ENCODE data around the gene RRP1.
A peak's percentile ranks its signal among the peaks of the same experiment; 100 is the strongest.

RRP1 gene

GRCh38 chr21:43813656-43813980 lies 24.2 kb downstream of the RRP1 start:
- Histone ChIP-seq H3K9ac (ENCODE audit: insufficient read length, low read depth) (peak overlapping the region; percentile 43), H3K36me3 (ENCODE audit: insufficient read depth, insufficient read length, low read length) (peaks cover 9% of the 10 kb centered on the region), H3K4me1 (ENCODE audit: insufficient read depth, insufficient read length) (peaks cover 50% of the 10 kb centered on the region), H3K27me3 (ENCODE audit: insufficient read depth, insufficient read length) (no peaks in the 10 kb centered on the region), H3K9me3 (ENCODE audit: insufficient read depth, low read length) (no peaks in the 10 kb centered on the region), H3K4me3 (ENCODE audit: insufficient read length, low read depth) (no peak overlapping the region)
- no peak for DNase-seq (ENCODE audit: low read depth, low spot score)
- no peak for TF ChIP-seq YY1 (IDR thresholded peaks at IDR 0.05; ENCODE audit: insufficient read depth, insufficient read length)
- no peak for TF ChIP-seq ZNF274 (IDR thresholded peaks at IDR 0.05; ENCODE audit: low read depth, low read length)
- TF ChIP-seq SUZ12 (IDR thresholded peaks at IDR 0.05; ENCODE audit: extremely low read depth, insufficient read depth, insufficient read length): no peak

GRCh38 chr21:43814215-43815106 lies 25.1 kb downstream of the RRP1 start:
- peaks cover 1% of the 10 kb centered on the region for H3K36me3 ChIP-seq (ENCODE audit: insufficient read depth, insufficient read length, low read length)
- H3K9me3 ChIP-seq (ENCODE audit: insufficient read depth, low read length): no peaks in the 10 kb centered on the region
- H3K9ac ChIP-seq (ENCODE audit: insufficient read length, low read depth): peak overlapping the region; percentile 57
- H3K4me3 ChIP-seq (ENCODE audit: insufficient read length, low read depth): no peak overlapping the region
- no peaks in the 10 kb centered on the region for H3K27me3 ChIP-seq (ENCODE audit: insufficient read depth, insufficient read length)
- TF ChIP-seq SUZ12 (IDR thresholded peaks at IDR 0.05; ENCODE audit: extremely low read depth, insufficient read depth, insufficient read length) (no peak), YY1 (IDR thresholded peaks at IDR 0.05; ENCODE audit: insufficient read depth, insufficient read length) (no peak), ZNF274 (IDR thresholded peaks at IDR 0.05; ENCODE audit: low read depth, low read length) (no peak)
- peaks cover 51% of the 10 kb centered on the region for H3K4me1 ChIP-seq (ENCODE audit: insufficient read depth, insufficient read length)
- DNase-seq (ENCODE audit: low read depth, low spot score): no peak

- no peaks in the 10 kb centered on the region for H3K36me3 ChIP-seq (ENCODE audit: insufficient read depth, insufficient read length, low read length)
- H3K9me3 ChIP-seq (ENCODE audit: insufficient read depth, low read length): no peaks in the 10 kb centered on the region
- H3K27me3 ChIP-seq (ENCODE audit: insufficient read depth, insufficient read length): no peaks in the 10 kb centered on the region
- DNase-seq (ENCODE audit: low read depth, low spot score): no peak
- peaks cover 57% of the 10 kb centered on the region for H3K4me1 ChIP-seq (ENCODE audit: insufficient read depth, insufficient read length)
- no peak overlapping the region for H3K9ac ChIP-seq (ENCODE audit: insufficient read length, low read depth)
- H3K4me3 ChIP-seq (ENCODE audit: insufficient read length, low read depth): no peak overlapping the region
- no peak for TF ChIP-seq SUZ12 (IDR thresholded peaks at IDR 0.05; ENCODE audit: extremely low read depth, insufficient read depth, insufficient read length)
- TF ChIP-seq ZNF274 (IDR thresholded peaks at IDR 0.05; ENCODE audit: low read depth, low read length): no peak
- no peak for TF ChIP-seq YY1 (IDR thresholded peaks at IDR 0.05; ENCODE audit: insufficient read depth, insufficient read length)
Observed at GRCh38 chr21:43815107-43815613, 25.8 kb downstream of the RRP1 start.

DNA sequence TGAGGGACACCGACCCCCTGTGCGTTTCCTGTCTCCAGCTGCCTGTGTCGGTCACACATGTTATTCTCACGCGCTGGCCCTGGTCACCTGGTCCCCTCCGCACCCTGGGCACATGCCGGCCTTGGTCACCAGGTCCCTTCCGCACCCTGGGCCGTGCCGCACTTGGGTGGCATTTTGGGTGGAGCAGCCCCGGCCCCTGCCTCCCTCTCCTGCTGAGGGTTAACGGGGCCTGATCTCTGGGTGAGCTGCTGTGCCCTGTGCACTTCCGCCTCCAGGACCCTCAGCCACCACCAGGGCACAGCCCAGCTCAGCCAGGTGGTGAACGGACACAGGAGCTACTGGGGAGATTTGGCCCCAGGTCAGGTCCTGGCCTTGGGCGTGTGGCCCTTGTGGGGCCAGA lies 26.6 kb downstream of the RRP1 start:
- TF ChIP-seq YY1 (IDR thresholded peaks at IDR 0.05; ENCODE audit: insufficient read depth, insufficient read length) (no peak), ZNF274 (IDR thresholded peaks at IDR 0.05; ENCODE audit: low read depth, low read length) (no peak), SUZ12 (IDR thresholded peaks at IDR 0.05; ENCODE audit: extremely low read depth, insufficient read depth, insufficient read length) (no peak)
- DNase-seq (ENCODE audit: low read depth, low spot score): no peak
- Histone ChIP-seq H3K9me3 (ENCODE audit: insufficient read depth, low read length) (no peaks in the 10 kb centered on the region), H3K4me1 (ENCODE audit: insufficient read depth, insufficient read length) (peaks cover 56% of the 10 kb centered on the region), H3K4me3 (ENCODE audit: insufficient read length, low read depth) (no peak overlapping the region), H3K36me3 (ENCODE audit: insufficient read depth, insufficient read length, low read length) (no peaks in the 10 kb centered on the region), H3K9ac (ENCODE audit: insufficient read length, low read depth) (peak overlapping the region; percentile 4), H3K27me3 (ENCODE audit: insufficient read depth, insufficient read length) (no peaks in the 10 kb centered on the region)

DNA sequence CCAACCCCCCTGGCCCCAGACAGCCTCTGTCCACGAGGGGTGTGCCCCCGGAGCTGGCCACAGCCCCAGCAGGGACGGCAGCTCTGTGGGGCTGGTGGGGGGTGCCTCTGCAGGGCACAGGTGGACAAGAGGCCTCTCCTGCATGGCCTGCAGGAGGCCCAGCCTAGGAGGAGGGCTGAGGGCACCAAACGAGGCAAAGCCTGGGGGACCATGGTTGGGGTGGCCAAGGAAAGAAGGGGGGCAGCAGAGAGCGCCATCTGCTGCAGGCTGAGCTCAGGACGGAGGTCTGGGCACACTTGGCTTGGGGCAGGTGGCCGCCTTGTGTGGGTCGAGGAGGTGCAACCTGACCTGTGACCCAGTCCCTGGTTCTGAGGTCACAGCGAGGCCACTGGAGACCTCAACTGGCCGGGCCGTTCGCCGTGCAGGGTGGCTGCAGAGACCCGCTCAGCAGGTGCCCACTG lies 27.3 kb downstream of the RRP1 start:
- TF ChIP-seq YY1 (IDR thresholded peaks at IDR 0.05; ENCODE audit: insufficient read depth, insufficient read length): no peak
- TF ChIP-seq SUZ12 (IDR thresholded peaks at IDR 0.05; ENCODE audit: extremely low read depth, insufficient read depth, insufficient read length): no peak
- no peak for TF ChIP-seq ZNF274 (IDR thresholded peaks at IDR 0.05; ENCODE audit: low read depth, low read length)
- H3K27me3 ChIP-seq (ENCODE audit: insufficient read depth, insufficient read length): no peaks in the 10 kb centered on the region
- H3K9me3 ChIP-seq (ENCODE audit: insufficient read depth, low read length): 0 out of 2 replicates have a peak, but pooled peaks cover 5% of the 10 kb centered on the region
- DNase-seq (ENCODE audit: low read depth, low spot score): no peak
- peak overlapping the region; percentile 7 for H3K9ac ChIP-seq (ENCODE audit: insufficient read length, low read depth)
- no peak overlapping the region for H3K4me3 ChIP-seq (ENCODE audit: insufficient read length, low read depth)
- H3K4me1 ChIP-seq (ENCODE audit: insufficient read depth, insufficient read length): peaks cover 49% of the 10 kb centered on the region
- H3K36me3 ChIP-seq (ENCODE audit: insufficient read depth, insufficient read length, low read length): no peaks in the 10 kb centered on the region

GRCh38 chr21:43817157-43818086 lies 28.0 kb downstream of the RRP1 start:
- Histone ChIP-seq H3K9me3 (ENCODE audit: insufficient read depth, low read length) (0 out of 2 replicates have a peak, but pooled peaks cover 5% of the 10 kb centered on the region), H3K27me3 (ENCODE audit: insufficient read depth, insufficient read length) (no peaks in the 10 kb centered on the region), H3K4me1 (ENCODE audit: insufficient read depth, insufficient read length) (peaks cover 42% of the 10 kb centered on the region), H3K36me3 (ENCODE audit: insufficient read depth, insufficient read length, low read length) (no peaks in the 10 kb centered on the region), H3K4me3 (ENCODE audit: insufficient read length, low read depth) (no peak overlapping the region), H3K9ac (ENCODE audit: insufficient read length, low read depth) (no peak overlapping the region)
- TF ChIP-seq YY1 (IDR thresholded peaks at IDR 0.05; ENCODE audit: insufficient read depth, insufficient read length) (no peak), ZNF274 (IDR thresholded peaks at IDR 0.05; ENCODE audit: low read depth, low read length) (no peak), SUZ12 (IDR thresholded peaks at IDR 0.05; ENCODE audit: extremely low read depth, insufficient read depth, insufficient read length) (no peak)
- DNase-seq (ENCODE audit: low read depth, low spot score): no peak
